ENCODE results near the gene MYZAP. TPM values are rescaled to one million over a fixed set of nuclear protein-coding genes. Genes with fewer than 3 reads are reported as not detected.

The MYZAP gene
- total and polyA plus RNA-seq, 4 donors = 0.38 to 7.5 (median 2.5) TPM

DNA sequence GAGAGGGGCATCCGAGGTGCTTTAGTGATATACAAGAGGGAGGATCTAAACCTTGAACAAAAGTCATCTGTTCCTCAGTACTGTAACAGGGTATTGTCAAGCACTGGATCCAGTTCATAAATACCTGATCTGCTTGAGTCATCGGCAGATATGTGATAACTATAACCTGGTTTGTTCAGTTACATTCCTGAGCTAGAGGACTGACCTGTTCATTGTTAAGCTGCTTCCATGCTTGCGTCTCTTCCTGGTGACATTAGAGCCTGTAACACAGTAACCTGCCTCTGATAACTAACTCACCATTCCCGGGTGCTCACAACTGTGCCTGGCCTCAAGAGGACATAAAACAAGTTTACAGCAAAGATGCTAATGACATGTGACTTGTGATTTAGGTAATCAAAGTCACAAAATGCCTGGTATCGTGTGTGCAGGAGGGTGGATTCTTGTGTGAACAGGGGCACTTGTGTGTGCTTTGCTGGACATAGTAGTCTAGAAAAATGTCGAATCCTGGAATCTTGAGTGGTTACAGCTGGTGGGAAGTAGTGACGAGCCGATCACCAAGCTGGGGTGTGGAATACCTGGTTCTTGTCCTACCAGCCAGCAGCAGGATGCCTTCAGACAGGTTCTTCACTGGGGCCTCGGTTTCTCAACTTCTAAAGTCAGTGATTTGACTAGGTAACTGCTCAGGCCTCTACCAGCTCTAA is 83.9 kb downstream of the MYZAP start:
- intact Hi-C loops (cut with DNase I) = no loop called here
- H3K27me3 ChIP-seq (ENCODE audit: control insufficient read depth in 1 of 2, insufficient read depth in 2 of 2, low read length in 1 of 2) = no peaks in the 10 kb centered on the region
- WGBS, 2 donors = 85% methylated on average over 9 of the region's 9 CpGs
- H3K4me1 ChIP-seq (ENCODE audit: control insufficient read depth in 1 of 2, insufficient read depth in 2 of 2, low read length in 2 of 2) = peaks cover 0 to 5% of the 10 kb centered on the region in 2 donors
- H3K9me3 ChIP-seq (ENCODE audit: control insufficient read depth, low read length) = no peaks in the 10 kb centered on the region
- H3K4me3 ChIP-seq (ENCODE audit: low read length in 2 of 2) = no peak overlapping the region
- H3K27ac ChIP-seq (ENCODE audit: low read depth in 1 of 2, low read length in 2 of 2) = no peak overlapping the region
- ATAC-seq (ENCODE audit: low FRiP score) = no peak
- H3K36me3 ChIP-seq (ENCODE audit: control insufficient read depth in 1 of 2, insufficient read depth in 2 of 2, low read length in 1 of 2) = no peaks in the 10 kb centered on the region
- no peak for DNase-seq

DNA sequence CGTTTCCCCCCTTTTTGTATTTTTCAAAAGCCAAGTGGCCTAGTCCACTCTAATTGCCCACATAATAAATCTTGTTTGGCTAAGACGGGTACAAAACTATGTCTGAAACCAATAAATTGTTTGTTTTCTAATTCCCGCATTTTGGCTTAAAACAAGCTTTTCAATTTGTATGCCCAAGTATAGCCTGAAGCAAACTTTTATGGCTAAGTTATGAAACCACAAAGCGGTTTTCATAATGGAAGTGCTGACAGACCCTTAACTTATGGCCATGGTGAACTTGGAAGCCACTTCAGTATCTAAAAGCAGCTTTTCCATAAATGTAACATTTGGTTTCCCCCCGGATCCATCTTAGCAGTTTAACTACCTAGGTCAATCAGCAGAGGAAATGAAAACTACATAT is 84.9 kb downstream of the MYZAP start:
- intact Hi-C loops (cut with DNase I) = no loop called here

DNA sequence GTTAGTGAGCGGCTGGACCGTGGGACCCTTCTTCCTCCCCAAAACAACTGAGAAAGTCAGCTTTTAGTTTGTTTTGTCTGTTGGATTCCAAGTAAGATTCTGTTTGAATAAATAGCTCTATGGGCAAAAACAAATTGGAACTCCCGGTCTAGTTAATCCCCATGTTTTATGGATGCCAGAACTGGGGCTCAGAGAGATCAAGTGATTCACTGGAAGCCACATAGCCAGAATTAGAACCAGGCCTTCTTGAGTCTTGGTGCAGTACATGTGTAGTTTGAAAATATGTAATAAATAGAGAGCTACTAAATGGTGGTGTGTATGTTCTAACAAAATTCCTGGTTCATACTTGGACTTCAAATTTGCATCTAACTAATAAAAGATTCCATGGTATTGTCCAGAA is 85.5 kb downstream of the MYZAP start:
- Histone ChIP-seq H3K27me3 (ENCODE audit: control insufficient read depth in 1 of 2, insufficient read depth in 2 of 2, low read length in 1 of 2) (no peaks in the 10 kb centered on the region), H3K36me3 (ENCODE audit: control insufficient read depth in 1 of 2, insufficient read depth in 2 of 2, low read length in 1 of 2) (no peaks in the 10 kb centered on the region), H3K4me1 (ENCODE audit: control insufficient read depth in 1 of 2, insufficient read depth in 2 of 2, low read length in 2 of 2) (peaks cover 0 to 5% of the 10 kb centered on the region in 2 donors), H3K9me3 (ENCODE audit: control insufficient read depth, low read length) (no peaks in the 10 kb centered on the region), H3K4me3 (ENCODE audit: low read length in 2 of 2) (no peak overlapping the region), H3K27ac (ENCODE audit: low read depth in 1 of 2, low read length in 2 of 2) (no peak overlapping the region)
- DNase-seq (no peak), ATAC-seq (ENCODE audit: low FRiP score) (no peak)
- WGBS, 2 donors = 88 to 90% methylated on average over 3 of the region's 3 CpGs
- intact Hi-C loops (cut with DNase I) = no loop called here

More for the DNA sequence above, 84.9 kb downstream of the MYZAP start:
- H3K36me3 ChIP-seq (ENCODE audit: control insufficient read depth in 1 of 2, insufficient read depth in 2 of 2, low read length in 1 of 2) = no peaks in the 10 kb centered on the region
- WGBS, 2 donors = 90 to 94% methylated on average over 5 of the region's 5 CpGs
- ATAC-seq (ENCODE audit: low FRiP score) = no peak
- no peaks in the 10 kb centered on the region for H3K9me3 ChIP-seq (ENCODE audit: control insufficient read depth, low read length)
- peaks cover 0 to 5% of the 10 kb centered on the region in 2 donors for H3K4me1 ChIP-seq (ENCODE audit: control insufficient read depth in 1 of 2, insufficient read depth in 2 of 2, low read length in 2 of 2)
- DNase-seq = no peak
- no peak overlapping the region for H3K27ac ChIP-seq (ENCODE audit: low read depth in 1 of 2, low read length in 2 of 2)
- no peaks in the 10 kb centered on the region for H3K27me3 ChIP-seq (ENCODE audit: control insufficient read depth in 1 of 2, insufficient read depth in 2 of 2, low read length in 1 of 2)
- H3K4me3 ChIP-seq (ENCODE audit: low read length in 2 of 2) = no peak overlapping the region

DNA sequence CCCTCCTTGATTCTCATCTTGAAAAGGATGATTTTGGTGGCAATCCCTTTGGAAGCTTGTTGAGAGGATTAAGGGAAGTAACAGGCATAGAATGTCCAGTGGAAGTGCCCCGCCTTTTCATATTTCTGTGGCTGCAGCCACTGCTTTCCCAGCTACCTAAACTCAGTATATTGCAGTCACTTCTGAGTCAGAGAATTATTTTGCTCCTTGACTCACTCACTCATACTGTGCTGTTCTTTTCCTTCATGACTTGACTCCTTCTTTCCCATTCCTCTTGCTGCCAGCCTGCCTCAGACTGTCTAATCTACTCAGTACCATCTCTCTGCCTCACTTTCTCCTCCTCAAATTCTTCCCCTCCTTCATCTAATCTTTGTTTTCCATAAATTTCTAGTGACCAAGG is 88.3 kb downstream of the MYZAP start:
- WGBS, 2 donors = 44 to 61% methylated on average over 1 of the region's 1 CpG
- intact Hi-C loops (cut with DNase I) = no loop called here
- H3K4me3 ChIP-seq (ENCODE audit: low read length in 2 of 2) = peak overlapping the region in 1 of 2 donors; percentile 38
- no peaks in the 10 kb centered on the region for H3K36me3 ChIP-seq (ENCODE audit: control insufficient read depth in 1 of 2, insufficient read depth in 2 of 2, low read length in 1 of 2)
- H3K4me1 ChIP-seq (ENCODE audit: control insufficient read depth in 1 of 2, insufficient read depth in 2 of 2, low read length in 2 of 2) = peaks cover 0 to 7% of the 10 kb centered on the region in 2 donors
- ATAC-seq (ENCODE audit: low FRiP score) (peak; percentile 72), DNase-seq (peak in 1 of 2 donors; percentile 51)
- H3K27ac ChIP-seq (ENCODE audit: low read depth in 1 of 2, low read length in 2 of 2) = peak overlapping the region; percentile 38 to 64
- H3K9me3 ChIP-seq (ENCODE audit: control insufficient read depth, low read length) = no peaks in the 10 kb centered on the region
- no peaks in the 10 kb centered on the region for H3K27me3 ChIP-seq (ENCODE audit: control insufficient read depth in 1 of 2, insufficient read depth in 2 of 2, low read length in 1 of 2)

DNA sequence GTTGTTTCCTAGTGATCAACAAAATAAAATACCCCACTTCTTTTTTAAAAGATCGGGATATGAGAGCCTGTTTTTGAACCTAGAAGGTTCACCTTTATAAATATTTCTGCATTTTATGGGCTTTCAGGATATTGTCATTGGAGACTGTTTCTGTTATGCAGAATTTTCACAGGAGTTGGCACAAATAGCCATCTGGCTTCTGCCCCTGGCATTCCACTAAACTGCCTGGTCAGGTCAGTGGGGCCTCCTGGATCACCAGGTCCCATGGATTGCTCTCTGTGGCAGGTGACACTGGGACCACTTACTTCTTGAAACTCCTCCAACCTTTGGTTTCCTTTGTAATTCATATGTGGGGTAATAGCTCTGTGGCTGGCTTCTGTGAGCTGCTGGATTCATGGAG is 89.3 kb downstream of the MYZAP start:
- ATAC-seq (ENCODE audit: low FRiP score) (no peak), DNase-seq (no peak)
- H3K36me3 ChIP-seq (ENCODE audit: control insufficient read depth in 1 of 2, insufficient read depth in 2 of 2, low read length in 1 of 2) = no peaks in the 10 kb centered on the region
- H3K4me3 ChIP-seq (ENCODE audit: low read length in 2 of 2) = no peak overlapping the region
- WGBS, 2 donors = 73 to 79% methylated on average over 1 of the region's 1 CpG
- intact Hi-C loops (cut with DNase I) = no loop called here
- H3K4me1 ChIP-seq (ENCODE audit: control insufficient read depth in 1 of 2, insufficient read depth in 2 of 2, low read length in 2 of 2) = peaks cover 0 to 9% of the 10 kb centered on the region in 2 donors
- H3K27ac ChIP-seq (ENCODE audit: low read depth in 1 of 2, low read length in 2 of 2) = peak overlapping the region in 1 of 2 donors; percentile 38
- no peaks in the 10 kb centered on the region for H3K9me3 ChIP-seq (ENCODE audit: control insufficient read depth, low read length)
- no peaks in the 10 kb centered on the region for H3K27me3 ChIP-seq (ENCODE audit: control insufficient read depth in 1 of 2, insufficient read depth in 2 of 2, low read length in 1 of 2)

DNA sequence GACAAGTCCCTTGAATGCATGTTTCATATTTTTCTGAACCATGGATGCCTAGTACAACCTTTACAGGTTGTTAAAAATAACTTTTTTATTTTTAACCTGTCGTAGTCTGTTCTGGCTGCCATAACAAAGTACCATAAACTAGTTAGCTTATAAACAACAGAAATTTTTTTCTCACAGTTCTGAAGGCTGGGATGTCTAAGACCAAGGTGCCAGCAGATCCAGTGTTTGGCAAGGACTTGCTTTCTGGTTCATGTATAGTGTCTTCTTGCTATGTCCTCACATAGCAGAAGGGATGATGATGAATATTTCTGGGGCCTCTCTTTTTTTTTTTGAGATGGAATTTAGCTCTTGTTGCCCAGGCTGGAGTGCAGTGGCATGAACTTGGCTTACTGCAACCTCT is 91.8 kb downstream of the MYZAP start:
- 73 to 79% methylated on average over 1 of the region's 1 CpG for WGBS, 2 donors
- H3K4me1 ChIP-seq (ENCODE audit: control insufficient read depth in 1 of 2, insufficient read depth in 2 of 2, low read length in 2 of 2) = peaks cover 0 to 9% of the 10 kb centered on the region in 2 donors
- no peak overlapping the region for H3K4me3 ChIP-seq (ENCODE audit: low read length in 2 of 2)
- no peaks in the 10 kb centered on the region for H3K27me3 ChIP-seq (ENCODE audit: control insufficient read depth in 1 of 2, insufficient read depth in 2 of 2, low read length in 1 of 2)
- H3K9me3 ChIP-seq (ENCODE audit: control insufficient read depth, low read length) = no peaks in the 10 kb centered on the region
- ATAC-seq (ENCODE audit: low FRiP score) = no peak
- H3K36me3 ChIP-seq (ENCODE audit: control insufficient read depth in 1 of 2, insufficient read depth in 2 of 2, low read length in 1 of 2) = no peaks in the 10 kb centered on the region
- no peak overlapping the region for H3K27ac ChIP-seq (ENCODE audit: low read depth in 1 of 2, low read length in 2 of 2)
- DNase-seq = no peak
- intact Hi-C loops (cut with DNase I) = no loop called here

DNA sequence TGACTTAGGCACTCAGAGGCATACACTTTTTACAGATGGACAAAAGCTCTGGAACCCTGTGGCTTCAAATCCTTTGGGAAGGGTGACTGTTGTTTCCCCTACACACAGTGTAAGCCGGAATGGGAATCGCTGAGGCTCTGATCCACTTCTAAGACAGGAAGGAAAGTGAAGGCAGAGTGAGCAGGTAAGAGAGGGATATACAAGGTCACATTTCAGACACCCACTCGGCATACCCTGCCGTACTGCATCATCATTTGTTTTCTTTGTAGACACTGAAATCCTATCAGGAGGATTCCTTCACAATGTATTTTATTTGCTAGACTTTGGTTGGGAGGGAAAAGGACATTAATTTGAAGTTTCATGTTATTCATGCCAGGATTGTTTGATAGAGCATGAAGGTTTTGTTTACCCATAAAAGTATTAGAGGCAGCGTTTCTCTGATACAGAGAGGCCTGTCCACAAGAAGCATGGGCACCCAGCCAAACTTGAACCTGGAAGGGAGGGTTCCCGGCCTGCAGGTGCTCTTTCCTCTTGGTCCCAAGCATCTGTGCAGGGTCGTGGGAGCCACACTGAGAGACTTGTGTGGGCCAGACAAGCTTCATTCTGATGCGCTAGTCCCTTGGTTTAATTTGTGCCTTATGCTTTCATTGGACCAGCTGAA is 92.9 kb downstream of the MYZAP start:
- intact Hi-C loops (cut with DNase I) = no loop called here
- Histone ChIP-seq H3K27me3 (ENCODE audit: control insufficient read depth in 1 of 2, insufficient read depth in 2 of 2, low read length in 1 of 2) (no peaks in the 10 kb centered on the region), H3K27ac (ENCODE audit: low read depth in 1 of 2, low read length in 2 of 2) (peak overlapping the region in 1 of 2 donors; percentile 20), H3K9me3 (ENCODE audit: control insufficient read depth, low read length) (no peaks in the 10 kb centered on the region), H3K4me3 (ENCODE audit: low read length in 2 of 2) (no peak overlapping the region), H3K36me3 (ENCODE audit: control insufficient read depth in 1 of 2, insufficient read depth in 2 of 2, low read length in 1 of 2) (no peaks in the 10 kb centered on the region), H3K4me1 (ENCODE audit: control insufficient read depth in 1 of 2, insufficient read depth in 2 of 2, low read length in 2 of 2) (peaks cover 0 to 9% of the 10 kb centered on the region in 2 donors)
- DNase-seq = no peak
- no peak for ATAC-seq (ENCODE audit: low FRiP score)
- WGBS, 2 donors = 75 to 81% methylated on average over 8 of the region's 8 CpGs

DNA sequence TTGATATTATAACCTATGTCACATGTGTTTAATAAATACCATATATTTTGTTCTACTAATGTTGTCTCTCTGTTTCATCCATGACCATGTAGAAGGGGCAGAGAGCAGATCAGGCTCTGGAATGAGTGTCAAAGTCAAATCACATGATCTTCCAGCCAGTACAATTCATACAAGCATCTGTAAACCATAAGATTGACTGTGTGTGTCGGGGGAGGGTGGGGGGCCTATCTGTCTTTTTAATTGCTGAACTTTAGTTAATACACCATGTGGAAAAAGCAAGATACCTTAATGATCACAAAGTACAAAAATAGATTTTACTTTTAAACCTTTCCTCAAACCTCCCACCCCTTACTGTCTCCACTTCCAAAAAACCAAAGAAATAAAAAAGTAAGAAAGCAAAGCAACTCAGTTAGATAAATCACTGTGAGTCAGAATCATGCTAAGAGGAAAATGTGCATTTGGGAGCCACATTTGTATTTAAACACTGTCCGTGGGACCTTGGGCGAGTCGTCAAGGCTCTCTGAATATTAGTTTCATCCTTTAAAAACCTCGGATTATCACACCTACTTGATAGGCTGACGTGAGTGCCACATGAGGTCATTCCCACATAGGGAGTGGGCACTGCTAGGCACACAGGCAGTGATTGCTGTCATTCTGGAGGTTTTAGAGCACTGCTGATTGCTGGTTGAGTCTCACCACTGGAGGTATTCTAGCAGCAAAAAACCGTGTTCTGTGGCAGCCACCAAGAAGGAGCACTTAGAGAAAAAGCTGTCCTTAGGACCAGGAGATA is 93.8 kb downstream of the MYZAP start:
- 20 to 40% methylated on average over 7 of the region's 7 CpGs for WGBS, 2 donors
- Histone ChIP-seq H3K4me1 (ENCODE audit: control insufficient read depth in 1 of 2, insufficient read depth in 2 of 2, low read length in 2 of 2) (peaks cover 0 to 6% of the 10 kb centered on the region in 2 donors), H3K27ac (ENCODE audit: low read depth in 1 of 2, low read length in 2 of 2) (peak overlapping the region; percentile 33 to 89)

More for the DNA sequence above, 93.8 kb downstream of the MYZAP start:
- peak; percentile 42 for ATAC-seq (ENCODE audit: low FRiP score)
- Histone ChIP-seq H3K36me3 (ENCODE audit: control insufficient read depth in 1 of 2, insufficient read depth in 2 of 2, low read length in 1 of 2) (no peaks in the 10 kb centered on the region), H3K27me3 (ENCODE audit: control insufficient read depth in 1 of 2, insufficient read depth in 2 of 2, low read length in 1 of 2) (no peaks in the 10 kb centered on the region), H3K9me3 (ENCODE audit: control insufficient read depth, low read length) (no peaks in the 10 kb centered on the region), H3K4me3 (ENCODE audit: low read length in 2 of 2) (peak overlapping the region in 1 of 2 donors; percentile 24)
- no peak for DNase-seq
- intact Hi-C loops (cut with DNase I) = no loop called here

Measured in aorta (tissue), 5 donors.